GM12878 (cell line): ENCODE data around the gene PPP1R18. TPM values are rescaled to one million over a fixed set of nuclear protein-coding genes. Genes with fewer than 3 reads are reported as not detected.

Experiments used
- BHLHE40 ChIP-seq, 2 experiments: fragments of 450-650 bp in 1 of 2; IDR thresholded peaks; 2 replicates each; pipeline ENCODE4 v1.6.1; 2011 to 2017; ENCODE audit warnings: low read depth in 2 of 2, borderline replicate concordance in 1 of 2, improper control_type of control experiment in 1 of 2, low read length in 1 of 2, mild to moderate bottlenecking in 1 of 2
- CBX5 ChIP-seq: sonication (generic); IDR thresholded peaks from 2 replicates; pipeline ENCODE4 v1.6.1; 2016; ENCODE audit warnings: low read depth, moderate library complexity, mild to moderate bottlenecking, inconsistent platforms
- EP300 ChIP-seq, 2 experiments: fragments of 150-350 bp in 1 of 2; IDR thresholded peaks; 2 replicates each; pipeline ENCODE4 v1.6.1; 2011 to 2012; ENCODE audit warnings: low read depth in 2 of 2, low read length in 2 of 2, borderline replicate concordance in 1 of 2, improper control_type of control experiment in 1 of 2, inconsistent platforms in 1 of 2; ENCODE audit not compliant: control insufficient read depth in 1 of 2
- ETV6 ChIP-seq, 2 experiments: fragments of 450-650 bp in 1 of 2; IDR thresholded peaks in 1 of 2; conservative IDR thresholded peaks in 1 of 2; 2 replicates each; pipeline ENCODE4 v1.6.1; 2014; ENCODE audit warnings: antibody characterized with exemption in 1 of 2, borderline replicate concordance in 1 of 2, low read depth in 1 of 2, mild to moderate bottlenecking in 1 of 2, moderate library complexity in 1 of 2
- FOXM1 ChIP-seq: IDR thresholded peaks from 2 replicates; pipeline ENCODE4 v1.6.1; 2012; ENCODE audit warnings: low read depth, mild to moderate bottlenecking, inconsistent platforms, low read length, moderate library complexity
- IRF4 ChIP-seq: IDR thresholded peaks from 2 replicates; pipeline ENCODE4 v1.6.1; 2011; ENCODE audit warnings: low read depth, low read length
- MEF2A ChIP-seq: IDR thresholded peaks from 2 replicates; pipeline ENCODE4 v1.6.1; 2011; ENCODE audit warnings: low read depth, mild to moderate bottlenecking, low read length, moderate library complexity; ENCODE audit not compliant: insufficient read depth
- MTA2 ChIP-seq: fragments of 450-650 bp; IDR thresholded peaks from 2 replicates; pipeline ENCODE4 v1.6.1; 2016; ENCODE audit warnings: low read depth, mild to moderate bottlenecking, moderate library complexity
- MXI1 ChIP-seq: fragments of 150-350 bp; IDR thresholded peaks from 2 replicates; pipeline ENCODE4 v1.6.1; 2011; ENCODE audit warnings: low read depth, mild to moderate bottlenecking, inconsistent platforms, low read length, improper control_type of control experiment
- MYC ChIP-seq: IDR thresholded peaks from 2 replicates; pipeline ENCODE4 v1.6.1; 2011; ENCODE audit warnings: mild to moderate bottlenecking, low read length, moderate library complexity, inconsistent platforms; ENCODE audit not compliant: insufficient read depth, insufficient replicate concordance, insufficient read length, severe bottlenecking
- NFXL1 ChIP-seq: fragments of 450-650 bp; IDR thresholded peaks from 2 replicates; pipeline ENCODE4 v1.6.1; 2017; ENCODE audit warnings: antibody characterized with exemption, mild to moderate bottlenecking, borderline replicate concordance
- NKRF ChIP-seq: fragments of 450-650 bp; conservative IDR thresholded peaks from 2 replicates; pipeline ENCODE4 v1.6.1; 2017; ENCODE audit warnings: mild to moderate bottlenecking, moderate library complexity
- NR2C1 ChIP-seq: fragments of 450-650 bp; IDR thresholded peaks from 2 replicates; pipeline ENCODE4 v1.6.1; 2017; ENCODE audit warnings: antibody characterized with exemption, mild to moderate bottlenecking, moderate library complexity
- POLR2AphosphoS2 ChIP-seq: IDR thresholded peaks from 2 replicates; pipeline ENCODE4 v1.6.1; 2011; ENCODE audit warnings: low read depth, mild to moderate bottlenecking, low read length, improper control_type of control experiment, moderate library complexity
- POU2F2 ChIP-seq: IDR thresholded peaks from 3 replicates; pipeline ENCODE4 v1.6.1; 2011; ENCODE audit warnings: low read depth, mild to moderate bottlenecking, low read length, borderline replicate concordance
- SMARCA5 ChIP-seq: fragments of 450-650 bp; IDR thresholded peaks from 2 replicates; pipeline ENCODE4 v1.6.1; 2017; ENCODE audit warnings: mild to moderate bottlenecking
- SPI1 ChIP-seq: IDR thresholded peaks from 2 replicates; pipeline ENCODE4 v1.6.1; 2011; ENCODE audit warnings: low read depth, mild to moderate bottlenecking, low read length, moderate library complexity, borderline replicate concordance; ENCODE audit not compliant: insufficient read depth
- TCF3 ChIP-seq: IDR thresholded peaks from 2 replicates; pipeline ENCODE4 v1.6.1; 2012; ENCODE audit warnings: low read depth, mild to moderate bottlenecking, low read length, borderline replicate concordance; ENCODE audit not compliant: insufficient read depth
- ZBTB33 ChIP-seq: fragments of 450-650 bp; IDR thresholded peaks from 2 replicates; pipeline ENCODE4 v1.6.1; 2017; ENCODE audit warnings: mild to moderate bottlenecking
- polyA plus RNA-seq, 11 experiments: library from polyadenylated mRNA; depleted of rRNA in 4 of 11; unstranded in 6 of 11; stranded (reverse) in 5 of 11; fragments of >200 nt; fragmentation: Nextera tagmentation in 4 of 11; fragmentation: Illumina TruSeq in 1 of 11; extraction: Ambion mirVana in 4 of 11; extraction: Trizol in 1 of 11; gene quantifications; 1 replicate in 1 of 11; 2 replicates in 10 of 11; pipeline versions ENCODE4 v1.2.1 to v1.2.3, GENCODE V29; 2011 to 2016; ENCODE audit warnings: inconsistent platforms in 2 of 11, missing spikeins in 2 of 11, low read depth in 1 of 11
- total RNA-seq, 4 experiments: library from RNA; depleted of rRNA in 3 of 4; stranded (reverse); fragments of >200 nt in 3 of 4; fragmentation: Illumina TruSeq in 1 of 4; extraction: Trizol in 1 of 4; gene quantifications; 2 replicates each; pipeline versions ENCODE4 v1.2.1 to v1.2.3, GENCODE V29; 2013 to 2021
- TF ChIP-seq, protein P1 (sequence below): IDR thresholded peaks from 2 replicates; pipeline ENCODE4 v1.6.1; 2012; ENCODE audit warnings: low read depth, low read length, improper control_type of control experiment

Gene PPP1R18
- total and polyA plus RNA-seq, 10 of the 15 experiments (the other 5 are each of a cell fraction or from before 2014, with no cell fraction given), result 21.0 to 119 (median 52.6) TPM

DNA sequence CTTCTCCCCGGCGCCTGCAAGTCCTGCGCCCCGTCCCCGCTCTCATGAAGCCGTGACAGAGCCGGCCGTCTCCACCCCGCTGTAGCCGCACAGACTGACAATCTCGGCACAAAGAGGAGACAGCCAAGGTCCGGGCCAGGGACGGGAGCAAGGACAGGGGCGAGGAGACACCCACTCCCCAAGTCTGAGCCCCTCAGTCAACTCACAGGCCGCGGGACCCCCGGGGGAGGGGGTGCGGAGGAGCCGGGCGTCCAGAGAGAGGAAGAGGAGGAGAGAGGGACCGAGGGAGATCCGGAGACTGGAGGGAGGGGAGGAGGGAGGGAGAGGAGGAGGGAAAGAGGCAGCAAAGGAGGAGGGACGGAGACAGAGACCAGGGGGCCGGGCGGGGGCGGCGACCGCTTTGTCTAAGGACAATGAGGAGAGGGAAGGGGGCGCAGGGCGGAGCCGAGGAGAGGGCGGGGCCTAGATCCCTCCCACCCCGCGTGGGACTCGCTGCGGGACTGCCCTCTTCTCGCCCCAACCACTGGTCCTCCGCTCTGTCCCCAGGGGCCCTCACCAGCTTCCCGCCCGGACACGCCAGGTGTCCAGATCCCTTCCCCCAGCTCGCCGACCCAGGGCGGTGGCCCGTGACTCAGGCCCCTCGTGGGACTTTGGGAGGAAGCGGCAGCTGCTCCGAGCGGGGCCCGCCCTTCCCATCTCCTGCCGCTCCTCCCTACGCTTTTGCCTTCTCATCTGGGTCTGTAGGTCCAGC lies 638 bp upstream of the PPP1R18 start (continued):
- TF ChIP-seq BHLHE40 (IDR thresholded peaks at IDR 0.05; ENCODE audit: borderline replicate concordance in 1 of 2, low read depth in 2 of 2, low read length in 1 of 2) (peak; percentile 91 to 95), NKRF (peak; percentile 80), POU2F2 (peak; percentile 24; the same call in 1 of the 3 replicates), SMARCA5 (peak; percentile 81; the same call in 1 of the 2 replicates), NR2C1 (peak; percentile 52), EP300 (IDR thresholded peaks at IDR 0.05; ENCODE audit: borderline replicate concordance in 1 of 2, control insufficient read depth in 1 of 2, low read depth in 2 of 2, low read length in 2 of 2) (peak; percentile 60 to 91), IRF4 (peak; percentile 46; the same call in 1 of the 2 replicates), MXI1 (peak; percentile 28), MYC (peak; percentile 51), SPI1 (peak; percentile 58; the same call in 1 of the 2 replicates), CBX5 (no peak), ZBTB33 (0 out of 2 replicates have a peak, but pooled peaks have one; percentile 12), MEF2A (peak; percentile 31; the same call in 1 of the 2 replicates), FOXM1 (no peak), MTA2 (peak; percentile 77), POLR2AphosphoS2 (peak; percentile 83; the same call in 1 of the 2 replicates), TCF3 (peak; percentile 100), ETV6 (conservative IDR thresholded peaks at IDR 0.05 in 1 of 2, IDR thresholded peaks at IDR 0.05 in 1 of 2; ENCODE audit: borderline replicate concordance in 1 of 2, low read depth in 1 of 2) (peak in 1 of 2 experiments; percentile 58; a peak in 1 of 4 replicates), NFXL1 (peak; percentile 100)
- TF ChIP-seq, protein P1, sequence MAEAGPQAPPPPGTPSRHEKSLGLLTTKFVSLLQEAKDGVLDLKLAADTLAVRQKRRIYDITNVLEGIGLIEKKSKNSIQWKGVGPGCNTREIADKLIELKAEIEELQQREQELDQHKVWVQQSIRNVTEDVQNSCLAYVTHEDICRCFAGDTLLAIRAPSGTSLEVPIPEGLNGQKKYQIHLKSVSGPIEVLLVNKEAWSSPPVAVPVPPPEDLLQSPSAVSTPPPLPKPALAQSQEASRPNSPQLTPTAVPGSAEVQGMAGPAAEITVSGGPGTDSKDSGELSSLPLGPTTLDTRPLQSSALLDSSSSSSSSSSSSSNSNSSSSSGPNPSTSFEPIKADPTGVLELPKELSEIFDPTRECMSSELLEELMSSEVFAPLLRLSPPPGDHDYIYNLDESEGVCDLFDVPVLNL, result 0 out of 2 replicates have a peak, but pooled peaks have one; percentile 5
